ENCODE data around the gene MEOX1. TPM values are rescaled to one million over a fixed set of nuclear protein-coding genes. Genes with fewer than 3 reads are reported as not detected.
A peak's percentile ranks its signal among the peaks of the same experiment; 100 is the strongest.

Gene MEOX1
- total RNA-seq, 1 donor from 2014 or later = 1.5 TPM

DNA sequence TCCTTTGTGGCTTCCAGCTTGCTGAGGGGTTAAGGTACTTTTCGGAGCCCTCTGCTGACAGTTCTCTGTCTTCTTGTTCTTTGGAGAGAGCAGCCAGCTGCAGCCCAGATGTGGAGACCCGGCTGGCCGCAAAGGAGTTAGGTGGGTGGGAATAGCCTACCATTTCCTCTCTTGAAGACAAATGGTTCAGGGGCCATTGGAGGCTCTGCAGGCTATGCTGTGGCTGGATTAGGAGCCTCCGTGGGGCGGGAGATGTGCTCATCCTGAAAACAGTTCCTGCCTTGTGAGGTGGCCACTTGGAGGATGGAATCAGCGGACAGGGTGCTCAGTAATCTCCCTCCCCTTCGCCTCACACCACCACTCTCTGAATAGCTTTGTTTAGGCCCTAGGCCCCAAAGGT lies 30.3 kb downstream of the MEOX1 start:
- Histone ChIP-seq H3K36me3 (no peaks in the 10 kb centered on the region), H3K9me3 (no peaks in the 10 kb centered on the region), H3K27ac (no peak overlapping the region), H3K4me1 (no peaks in the 10 kb centered on the region), H3K4me3 (no peak overlapping the region), H3K27me3 (no peaks in the 10 kb centered on the region)
- DNase-seq (no peak), ATAC-seq (no peak)
- TF ChIP-seq, protein P1, sequence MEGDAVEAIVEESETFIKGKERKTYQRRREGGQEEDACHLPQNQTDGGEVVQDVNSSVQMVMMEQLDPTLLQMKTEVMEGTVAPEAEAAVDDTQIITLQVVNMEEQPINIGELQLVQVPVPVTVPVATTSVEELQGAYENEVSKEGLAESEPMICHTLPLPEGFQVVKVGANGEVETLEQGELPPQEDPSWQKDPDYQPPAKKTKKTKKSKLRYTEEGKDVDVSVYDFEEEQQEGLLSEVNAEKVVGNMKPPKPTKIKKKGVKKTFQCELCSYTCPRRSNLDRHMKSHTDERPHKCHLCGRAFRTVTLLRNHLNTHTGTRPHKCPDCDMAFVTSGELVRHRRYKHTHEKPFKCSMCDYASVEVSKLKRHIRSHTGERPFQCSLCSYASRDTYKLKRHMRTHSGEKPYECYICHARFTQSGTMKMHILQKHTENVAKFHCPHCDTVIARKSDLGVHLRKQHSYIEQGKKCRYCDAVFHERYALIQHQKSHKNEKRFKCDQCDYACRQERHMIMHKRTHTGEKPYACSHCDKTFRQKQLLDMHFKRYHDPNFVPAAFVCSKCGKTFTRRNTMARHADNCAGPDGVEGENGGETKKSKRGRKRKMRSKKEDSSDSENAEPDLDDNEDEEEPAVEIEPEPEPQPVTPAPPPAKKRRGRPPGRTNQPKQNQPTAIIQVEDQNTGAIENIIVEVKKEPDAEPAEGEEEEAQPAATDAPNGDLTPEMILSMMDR (IDR thresholded peaks at IDR 0.05) = no peak
- intact Hi-C loops (cut with DNase I) = no loop called here

DNA sequence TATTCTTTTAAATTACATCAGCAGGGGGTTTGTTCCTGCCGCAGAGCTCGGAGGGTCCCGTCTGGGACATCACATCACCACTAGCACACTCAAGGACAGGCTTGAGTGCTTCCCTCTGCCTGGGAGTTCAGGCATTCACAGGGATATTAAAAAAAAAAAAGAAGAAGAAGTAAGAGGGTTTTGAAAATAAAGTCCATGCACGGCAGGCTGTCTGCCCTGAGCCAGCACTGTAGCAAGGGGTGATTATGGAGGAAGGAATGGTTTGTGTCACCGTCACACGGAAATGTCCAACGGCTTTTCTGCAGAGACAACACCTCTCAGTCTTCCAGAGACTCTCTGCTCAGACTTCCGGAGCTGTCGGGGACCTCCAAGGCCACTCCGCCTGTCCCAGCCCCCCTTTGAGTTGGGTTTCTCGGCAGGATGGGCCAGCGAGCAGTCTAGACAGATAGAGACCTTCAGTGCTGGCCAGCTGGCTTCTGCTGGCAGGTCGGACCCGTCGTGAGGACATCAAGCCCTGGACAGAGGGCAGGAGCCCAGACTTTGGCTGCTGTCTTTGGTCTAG lies 33.6 kb downstream of the MEOX1 start:
- no peak for DNase-seq
- Histone ChIP-seq H3K9me3 (no peaks in the 10 kb centered on the region), H3K36me3 (no peaks in the 10 kb centered on the region), H3K27me3 (no peaks in the 10 kb centered on the region), H3K4me3 (no peak overlapping the region), H3K27ac (no peak overlapping the region), H3K4me1 (no peaks in the 10 kb centered on the region)
- ATAC-seq = peak; percentile 30
- TF ChIP-seq, protein P1 (IDR thresholded peaks at IDR 0.05) = no peak
- intact Hi-C loops (cut with DNase I) = no loop called here

DNA sequence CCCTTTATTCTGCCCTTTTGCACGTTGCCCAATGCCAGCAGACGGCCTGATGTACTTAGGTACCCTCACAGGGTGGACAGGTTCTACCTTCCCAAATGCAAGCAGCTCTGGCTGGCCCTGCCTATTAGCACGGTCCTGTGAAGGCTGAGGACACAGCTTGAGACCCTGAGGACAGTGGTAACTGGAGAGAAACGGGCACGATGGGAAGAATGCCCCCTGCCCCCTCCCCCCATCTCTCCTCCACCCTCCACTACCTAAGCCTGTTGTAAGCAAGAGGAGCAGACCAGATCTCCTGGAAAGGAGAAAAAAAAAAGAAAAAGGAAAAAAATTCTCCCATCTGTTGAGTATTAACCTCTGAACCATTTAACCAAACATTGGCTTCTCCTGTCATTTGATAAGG lies 34.1 kb downstream of the MEOX1 start:
- Histone ChIP-seq H3K4me1 (no peaks in the 10 kb centered on the region), H3K4me3 (no peak overlapping the region), H3K27ac (no peak overlapping the region), H3K36me3 (no peaks in the 10 kb centered on the region), H3K9me3 (no peaks in the 10 kb centered on the region), H3K27me3 (no peaks in the 10 kb centered on the region)
- no peak for ATAC-seq
- TF ChIP-seq, protein P1 (IDR thresholded peaks at IDR 0.05) = no peak
- no peak for DNase-seq
- intact Hi-C loops (cut with DNase I) = no loop called here

DNA sequence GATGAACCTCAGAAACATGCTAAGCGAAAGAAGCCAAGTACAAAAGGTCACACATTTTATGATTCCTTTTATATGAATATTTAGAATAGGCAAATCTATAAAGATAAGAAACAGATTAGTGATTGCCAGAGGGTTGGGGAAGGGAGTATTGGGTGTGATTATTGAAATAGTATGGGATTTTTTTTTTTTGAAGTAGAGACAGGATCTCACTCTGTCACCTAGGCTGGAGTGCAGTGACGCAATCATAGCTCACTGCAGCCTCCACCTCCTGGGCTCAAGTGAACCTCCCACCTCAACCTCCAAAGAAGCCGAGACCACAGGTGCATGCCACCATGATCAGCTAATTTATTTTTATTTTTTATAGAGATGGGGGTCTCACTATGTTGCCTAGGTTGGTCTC lies 35.7 kb downstream of the MEOX1 start:
- H3K9me3 ChIP-seq = no peaks in the 10 kb centered on the region
- no peaks in the 10 kb centered on the region for H3K27me3 ChIP-seq
- H3K27ac ChIP-seq = no peak overlapping the region
- intact Hi-C loops (cut with DNase I) = no loop called here
- DNase-seq = no peak
- TF ChIP-seq, protein P1 (IDR thresholded peaks at IDR 0.05) = no peak
- H3K4me3 ChIP-seq = no peak overlapping the region
- no peaks in the 10 kb centered on the region for H3K36me3 ChIP-seq
- ATAC-seq = no peak
- no peaks in the 10 kb centered on the region for H3K4me1 ChIP-seq

DNA sequence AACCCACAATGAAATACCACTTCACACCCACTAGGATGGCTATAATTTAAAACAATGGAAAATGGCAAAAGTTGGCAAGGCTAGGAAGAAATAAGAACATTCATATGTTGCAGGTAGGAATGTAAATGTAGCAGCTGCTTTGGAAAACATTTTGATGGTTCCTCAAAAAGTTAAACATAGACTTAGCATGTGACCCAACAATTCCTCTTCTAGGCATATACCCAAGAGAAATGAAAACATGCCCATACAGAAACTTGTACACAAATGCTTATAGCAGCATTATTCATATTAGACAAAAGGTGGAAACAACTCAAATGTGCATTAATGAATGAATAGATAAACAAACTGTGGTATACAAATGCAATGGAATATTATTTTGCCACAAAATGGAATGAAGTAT lies 36.1 kb downstream of the MEOX1 start:
- no peaks in the 10 kb centered on the region for H3K27me3 ChIP-seq
- ATAC-seq (no peak), DNase-seq (no peak)
- no peaks in the 10 kb centered on the region for H3K9me3 ChIP-seq
- H3K4me3 ChIP-seq = no peak overlapping the region
- no peaks in the 10 kb centered on the region for H3K4me1 ChIP-seq
- H3K36me3 ChIP-seq = no peaks in the 10 kb centered on the region
- no peak overlapping the region for H3K27ac ChIP-seq
- TF ChIP-seq, protein P1 (IDR thresholded peaks at IDR 0.05) = no peak
- intact Hi-C loops (cut with DNase I) = no loop called here

GRCh38 chr17:43620581-43620980 lies 41.1 kb downstream of the MEOX1 start:
- ATAC-seq (no peak), DNase-seq (no peak)
- Histone ChIP-seq H3K9me3 (no peaks in the 10 kb centered on the region), H3K36me3 (no peaks in the 10 kb centered on the region), H3K4me1 (no peaks in the 10 kb centered on the region), H3K27me3 (no peaks in the 10 kb centered on the region), H3K4me3 (no peak overlapping the region), H3K27ac (no peak overlapping the region)
- intact Hi-C loops (cut with DNase I) = no loop called here
- TF ChIP-seq, protein P1 (IDR thresholded peaks at IDR 0.05) = no peak
